WERI-Rb-1 (cell line): ENCODE measurements around the gene ENAH.
"Not testable (repeated sequence)": the region's sequence is repeated elsewhere in the genome, so short reads cannot be mapped to it uniquely, and the experiment has no call there.

Experiments
- DNase-seq: peaks from one replicate; pipeline ENCODE4 v3.0.0-alpha.2; 2020
- H3K27ac ChIP-seq: fragments of 250-450 bp; sonication (Bioruptor Pico); 2 replicates; pipeline ENCODE4 v1.5.1; 2020; ENCODE audit warnings: mild to moderate bottlenecking, moderate library complexity
- H3K27me3 ChIP-seq: fragments of 250-450 bp; sonication (Bioruptor Pico); 2 replicates; pipeline ENCODE4 v1.5.1; 2021; ENCODE audit warnings: mild to moderate bottlenecking, low read depth, moderate library complexity; ENCODE audit not compliant: insufficient read depth, severe bottlenecking
- H3K36me3 ChIP-seq: fragments of 250-450 bp; sonication (Bioruptor Pico); 2 replicates; pipeline ENCODE4 v1.5.1; 2020; ENCODE audit warnings: mild to moderate bottlenecking, moderate library complexity
- H3K4me3 ChIP-seq: 2 replicates; pipeline ENCODE4 v1.5.1; 2011; ENCODE audit warnings: low read depth, mild to moderate bottlenecking, control low read depth, low read length
- H3K9me3 ChIP-seq: fragments of 250-450 bp; sonication (Bioruptor Pico); 2 replicates; pipeline ENCODE4 v1.5.1; 2021; ENCODE audit warnings: mild to moderate bottlenecking, moderate library complexity; ENCODE audit not compliant: severe bottlenecking
- CTCF ChIP-seq: IDR thresholded peaks from 2 replicates; pipeline ENCODE4 v1.5.1; 2011; ENCODE audit warnings: low read depth, mild to moderate bottlenecking, control low read depth, inconsistent platforms, low read length

The ENAH gene

GRCh38 chr1:225520587-225521227 is 132.2 kb downstream of the ENAH start:
- no peak for DNase-seq
- Histone ChIP-seq H3K27ac (no peak overlapping the region), H3K4me3 (no peak overlapping the region), H3K36me3 (peaks cover 21% of the 10 kb centered on the region), H3K27me3 (no peaks in the 10 kb centered on the region), H3K9me3 (no peaks in the 10 kb centered on the region)
- no peak for TF ChIP-seq CTCF

- no peaks in the 10 kb centered on the region for H3K27me3 ChIP-seq
- no peaks in the 10 kb centered on the region for H3K9me3 ChIP-seq
- H3K27ac ChIP-seq = no peak overlapping the region
- no peak for TF ChIP-seq CTCF
- H3K36me3 ChIP-seq = peaks cover 21% of the 10 kb centered on the region
- DNase-seq = no peak
- no peak overlapping the region for H3K4me3 ChIP-seq
These were observed 133.6 kb downstream of the ENAH start for GRCh38 chr1:225519166-225519863.

- Histone ChIP-seq H3K27ac (no peak overlapping the region), H3K27me3 (no peaks in the 10 kb centered on the region), H3K9me3 (no peaks in the 10 kb centered on the region), H3K4me3 (no peak overlapping the region), H3K36me3 (peaks cover 21% of the 10 kb centered on the region)
- no peak for TF ChIP-seq CTCF
- no peak for DNase-seq
These were observed 135.2 kb downstream of the ENAH start for GRCh38 chr1:225517697-225518096.

GRCh38 chr1:225517221-225517620 is 135.7 kb downstream of the ENAH start:
- H3K36me3 ChIP-seq = peaks cover 24% of the 10 kb centered on the region

GRCh38 chr1:225514671-225515081 is 138.2 kb downstream of the ENAH start:
- no peak for DNase-seq
- no peak overlapping the region for H3K27ac ChIP-seq
- no peaks in the 10 kb centered on the region for H3K27me3 ChIP-seq
- no peak overlapping the region for H3K4me3 ChIP-seq
- H3K9me3 ChIP-seq = no peaks in the 10 kb centered on the region
- TF ChIP-seq CTCF = no peak
- H3K36me3 ChIP-seq = peaks cover 39% of the 10 kb centered on the region

More at GRCh38 chr1:225517221-225517620, 135.7 kb downstream of the ENAH start:
- Histone ChIP-seq H3K27ac (no peak overlapping the region), H3K4me3 (no peak overlapping the region), H3K27me3 (no peaks in the 10 kb centered on the region), H3K9me3 (no peaks in the 10 kb centered on the region)
- no peak for TF ChIP-seq CTCF
- DNase-seq = no peak

- peaks cover 38% of the 10 kb centered on the region for H3K36me3 ChIP-seq
- H3K4me3 ChIP-seq, DNase-seq, H3K27ac ChIP-seq, H3K27me3 ChIP-seq, H3K9me3 ChIP-seq: not testable (repeated sequence)
These were observed 139.3 kb downstream of the ENAH start for GRCh38 chr1:225513576-225513975.
